ENCODE measurements around the gene OR8B8.

Gene OR8B8

GRCh38 chr11:124445646-124446150 lies at the start of gene OR8B8:
OR8B8 (minus strand) TSS chr11:124445696; CDS start chr11:124441085, 4,611 bp downstream.
- Histone ChIP-seq H3K27ac (no peak within 1 kb of the TSS), H3K4me1 (ENCODE audit: low read depth, poor library complexity, severe bottlenecking) (no peaks in the 10 kb centered on the region), H4K20me1 (ENCODE audit: insufficient read depth) (no peaks in the 10 kb centered on the region), H3K4me2 (no peak within 1 kb of the TSS), H3K36me3 (ENCODE audit: insufficient read depth) (no peaks in the 10 kb centered on the region), H3K4me3 (IDR thresholded peaks at IDR 0.05; ENCODE audit: insufficient read depth, low read depth, low read length) (no peak within 1 kb of the TSS), H3K79me2 (ENCODE audit: insufficient read depth, low read depth) (no peaks in the 10 kb centered on the region), H2AFZ (ENCODE audit: low read depth) (no peak within 1 kb of the TSS), H3K27me3 (ENCODE audit: insufficient read depth, low read depth) (no peaks in the 10 kb centered on the region), H3K9ac (no peak within 1 kb of the TSS)
- no peak for TF ChIP-seq CTCF (conservative IDR thresholded peaks at IDR 0.05; ENCODE audit: low read depth, low read length)

- TF ChIP-seq CTCF (conservative IDR thresholded peaks at IDR 0.05; ENCODE audit: low read depth, low read length): no peak
- Histone ChIP-seq H4K20me1 (ENCODE audit: insufficient read depth) (no peaks in the 10 kb centered on the region), H3K27ac (no peak overlapping the region), H3K9ac (no peak overlapping the region), H3K4me1 (ENCODE audit: low read depth, poor library complexity, severe bottlenecking) (no peaks in the 10 kb centered on the region), H3K4me2 (no peak overlapping the region), H3K4me3 (IDR thresholded peaks at IDR 0.05; ENCODE audit: insufficient read depth, low read depth, low read length) (no peak overlapping the region), H3K27me3 (ENCODE audit: insufficient read depth, low read depth) (no peaks in the 10 kb centered on the region), H2AFZ (ENCODE audit: low read depth) (no peak overlapping the region), H3K36me3 (ENCODE audit: insufficient read depth) (no peaks in the 10 kb centered on the region), H3K79me2 (ENCODE audit: insufficient read depth, low read depth) (no peaks in the 10 kb centered on the region)
Measured at GRCh38 chr11:124493016-124493655, 47.6 kb upstream of the OR8B8 start.

GRCh38 chr11:124483422-124483821 lies 37.9 kb upstream of the OR8B8 start:
- Histone ChIP-seq H3K27ac (no peak overlapping the region), H3K4me3 (IDR thresholded peaks at IDR 0.05; ENCODE audit: insufficient read depth, low read depth, low read length) (no peak overlapping the region), H3K36me3 (ENCODE audit: insufficient read depth) (no peaks in the 10 kb centered on the region), H3K4me2 (no peak overlapping the region), H4K20me1 (ENCODE audit: insufficient read depth) (no peaks in the 10 kb centered on the region), H3K27me3 (ENCODE audit: insufficient read depth, low read depth) (no peaks in the 10 kb centered on the region), H3K4me1 (ENCODE audit: low read depth, poor library complexity, severe bottlenecking) (peaks cover 9% of the 10 kb centered on the region), H3K79me2 (ENCODE audit: insufficient read depth, low read depth) (no peaks in the 10 kb centered on the region), H2AFZ (ENCODE audit: low read depth) (no peak overlapping the region), H3K9ac (no peak overlapping the region)
- no peak for TF ChIP-seq CTCF (conservative IDR thresholded peaks at IDR 0.05; ENCODE audit: low read depth, low read length)

GRCh38 chr11:124482362-124483147 lies 37.1 kb upstream of the OR8B8 start:
- no peaks in the 10 kb centered on the region for H3K27me3 ChIP-seq (ENCODE audit: insufficient read depth, low read depth)
- H4K20me1 ChIP-seq (ENCODE audit: insufficient read depth): no peaks in the 10 kb centered on the region
- no peak overlapping the region for H3K27ac ChIP-seq
- TF ChIP-seq CTCF (conservative IDR thresholded peaks at IDR 0.05; ENCODE audit: low read depth, low read length): no peak
- no peak overlapping the region for H3K4me2 ChIP-seq
- no peak overlapping the region for H2AFZ ChIP-seq (ENCODE audit: low read depth)
- no peak overlapping the region for H3K4me3 ChIP-seq (IDR thresholded peaks at IDR 0.05; ENCODE audit: insufficient read depth, low read depth, low read length)
- no peaks in the 10 kb centered on the region for H3K36me3 ChIP-seq (ENCODE audit: insufficient read depth)
- no peaks in the 10 kb centered on the region for H3K79me2 ChIP-seq (ENCODE audit: insufficient read depth, low read depth)
- H3K9ac ChIP-seq: no peak overlapping the region
- H3K4me1 ChIP-seq (ENCODE audit: low read depth, poor library complexity, severe bottlenecking): peaks cover 9% of the 10 kb centered on the region

All from KMS-11 (cell line).